Left lung (tissue), 8 donors: ENCODE results near the gene ALG1L2. TPM values are rescaled to one million over a fixed set of nuclear protein-coding genes. Genes with fewer than 3 reads are reported as not detected.

ENCODE experiments used
- polyA plus RNA-seq, 6 donors: library from polyadenylated mRNA; unstranded; fragments of 120-200 nt; gene quantifications; one replicate each; pipeline ENCODE4 v1.2.1, GENCODE V29; 2013; ENCODE audit not compliant: insufficient read length in 6 of 6
- total RNA-seq, 2 donors: library from RNA; stranded (reverse); fragmentation: NEBNext Ultra II Directional; extraction: Animal tissue kit (Norgen Biotek cat#: 25700); gene quantifications; one replicate each; pipeline ENCODE4 v1.2.1, GENCODE V29; 2021
- donor health status: DM: no; HTN: yes; CAD: no.
- donor health status: DM: no; HTN: no; CAD: no.

The ALG1L2 gene
- total and polyA plus RNA-seq, 8 donors: 0.64 to 5.4 (median 3.2) TPM

Other genes starting within 250 kb of the ALG1L2 start
- gene TMCC1, start 188.1 kb upstream of the ALG1L2 start, total RNA-seq: 10 to 100 TPM; 32.6 to 38.8 TPM
- gene TMCC1, start 188.1 kb upstream of the ALG1L2 start, polyA plus RNA-seq: 10 to 100 TPM; 24.4 to 29.1 (median 26.4) TPM
- not detected for gene TRH, start 107.1 kb upstream of the ALG1L2 start, total RNA-seq
- under 1 TPM; 0.21 to 0.57 (median 0.39) TPM for gene TRH, start 107.1 kb upstream of the ALG1L2 start, polyA plus RNA-seq